ENCODE measurements around the gene ILKAP. TPM values are rescaled to one million over a fixed set of nuclear protein-coding genes. Genes with fewer than 3 reads are reported as not detected.

ILKAP gene
- total RNA-seq, 1 experiment from 2014 or later = 49.9 TPM

- Histone ChIP-seq H3K27me3 (ENCODE audit: control insufficient read depth, insufficient read depth, low read length) (no peaks in the 10 kb centered on the region), H3K4me3 (ENCODE audit: low read depth in 2 of 2, low read length in 2 of 2) (no peak overlapping the region), H3K27ac (ENCODE audit: low read length) (no peak overlapping the region), H3K4me1 (ENCODE audit: control insufficient read depth, insufficient read depth, low read length) (peaks cover 5% of the 10 kb centered on the region), H3K36me3 (ENCODE audit: control insufficient read depth, insufficient read depth, low read length) (no peaks in the 10 kb centered on the region), H3K9me3 (ENCODE audit: control insufficient read depth, insufficient read depth, low read depth, low read length) (no peaks in the 10 kb centered on the region)
- ChIA-PET CTCF (no interaction called here), POLR2A (no interaction called here)
- no peak for TF ChIP-seq POLR2AphosphoS5 (IDR thresholded peaks at IDR 0.05; ENCODE audit: low read depth, low read length)
- TF ChIP-seq SIN3A (IDR thresholded peaks at IDR 0.05; ENCODE audit: borderline replicate concordance, insufficient read depth, low read depth, low read length) = no peak
- TF ChIP-seq, protein P1, sequence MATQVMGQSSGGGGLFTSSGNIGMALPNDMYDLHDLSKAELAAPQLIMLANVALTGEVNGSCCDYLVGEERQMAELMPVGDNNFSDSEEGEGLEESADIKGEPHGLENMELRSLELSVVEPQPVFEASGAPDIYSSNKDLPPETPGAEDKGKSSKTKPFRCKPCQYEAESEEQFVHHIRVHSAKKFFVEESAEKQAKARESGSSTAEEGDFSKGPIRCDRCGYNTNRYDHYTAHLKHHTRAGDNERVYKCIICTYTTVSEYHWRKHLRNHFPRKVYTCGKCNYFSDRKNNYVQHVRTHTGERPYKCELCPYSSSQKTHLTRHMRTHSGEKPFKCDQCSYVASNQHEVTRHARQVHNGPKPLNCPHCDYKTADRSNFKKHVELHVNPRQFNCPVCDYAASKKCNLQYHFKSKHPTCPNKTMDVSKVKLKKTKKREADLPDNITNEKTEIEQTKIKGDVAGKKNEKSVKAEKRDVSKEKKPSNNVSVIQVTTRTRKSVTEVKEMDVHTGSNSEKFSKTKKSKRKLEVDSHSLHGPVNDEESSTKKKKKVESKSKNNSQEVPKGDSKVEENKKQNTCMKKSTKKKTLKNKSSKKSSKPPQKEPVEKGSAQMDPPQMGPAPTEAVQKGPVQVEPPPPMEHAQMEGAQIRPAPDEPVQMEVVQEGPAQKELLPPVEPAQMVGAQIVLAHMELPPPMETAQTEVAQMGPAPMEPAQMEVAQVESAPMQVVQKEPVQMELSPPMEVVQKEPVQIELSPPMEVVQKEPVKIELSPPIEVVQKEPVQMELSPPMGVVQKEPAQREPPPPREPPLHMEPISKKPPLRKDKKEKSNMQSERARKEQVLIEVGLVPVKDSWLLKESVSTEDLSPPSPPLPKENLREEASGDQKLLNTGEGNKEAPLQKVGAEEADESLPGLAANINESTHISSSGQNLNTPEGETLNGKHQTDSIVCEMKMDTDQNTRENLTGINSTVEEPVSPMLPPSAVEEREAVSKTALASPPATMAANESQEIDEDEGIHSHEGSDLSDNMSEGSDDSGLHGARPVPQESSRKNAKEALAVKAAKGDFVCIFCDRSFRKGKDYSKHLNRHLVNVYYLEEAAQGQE (IDR thresholded peaks at IDR 0.05; ENCODE audit: insufficient read depth in 1 of 2, low read depth in 2 of 2, low read length in 1 of 2) = no peak
- TF ChIP-seq CTCF (IDR thresholded peaks at IDR 0.05) = no peak
- TF ChIP-seq TCF7L2 (IDR thresholded peaks at IDR 0.05; ENCODE audit: low read depth, low read length) = no peak
- BruUV-seq (replicated peaks) = no TSS peak
- in situ Hi-C loops (cut with HindIII; ENCODE audit: low pct_unique_long_range_greater_than_20kb, low sequenced_read_pairs) = no loop called here
- intact Hi-C loops (cut with micrococcal nuclease; ENCODE audit: unreplicated experiment) = no loop called here
- DNase-seq (ENCODE audit: low read depth, low spot score) (no peak), ATAC-seq (no peak)
Observed at GRCh38 chr2:238154570-238154969, 48.9 kb downstream of the ILKAP start.

DNA sequence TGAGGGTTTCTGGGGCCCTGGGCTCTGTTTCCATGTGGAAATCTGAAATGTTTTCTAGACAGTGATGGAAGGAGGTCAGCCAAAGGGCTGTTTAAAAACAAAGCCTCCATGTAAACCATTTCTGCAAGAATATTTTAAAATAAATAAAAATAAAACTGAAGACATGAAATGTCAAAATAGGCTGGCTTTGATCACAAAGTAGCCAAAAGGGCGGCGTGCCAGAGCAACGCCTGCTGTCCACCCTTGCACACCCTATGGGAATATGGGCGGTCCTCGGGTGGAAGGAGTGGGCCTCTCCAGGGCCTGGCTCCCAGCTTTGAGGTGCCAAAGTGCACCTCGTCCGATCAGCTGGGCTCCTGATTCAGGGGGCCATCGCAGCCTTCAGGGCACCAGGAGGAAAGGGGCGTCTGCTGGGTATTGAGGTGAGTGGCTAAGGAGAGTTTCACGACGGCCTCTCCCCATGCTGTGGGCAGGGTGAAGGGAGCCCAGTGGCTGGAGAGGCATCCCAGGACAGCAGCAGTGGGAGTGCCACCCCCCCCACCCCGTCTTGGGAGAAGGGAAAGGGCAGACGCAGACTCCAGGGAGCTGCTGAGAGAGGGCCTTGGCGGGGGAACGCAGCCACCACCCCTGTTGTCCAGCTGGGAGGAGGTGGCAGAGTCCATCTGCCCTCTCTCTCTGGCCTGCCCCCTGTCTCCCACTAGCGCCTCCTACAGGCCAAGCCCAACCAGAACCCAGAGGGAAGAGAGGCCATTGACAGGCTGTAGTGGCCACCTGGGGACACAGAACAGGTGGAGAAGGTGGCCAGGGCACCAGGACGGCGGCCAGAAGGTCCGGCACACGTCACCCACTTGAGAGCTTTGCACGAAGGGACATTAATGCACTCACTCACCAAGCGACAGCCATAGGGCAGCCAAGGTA is 50.5 kb downstream of the ILKAP start:
- ATAC-seq = no peak
- no peak overlapping the region for H3K4me3 ChIP-seq (ENCODE audit: low read depth in 2 of 2, low read length in 2 of 2)
- ChIA-PET POLR2A (no interaction called here), CTCF (interaction anchor here (0.5 to 0.6 kb wide), 3 partner anchors 163 to 378 kb away, joined by 3 to 13 read pairs (median 4); no protein-coding TSS in a partner anchor)
- no peak overlapping the region for H3K27ac ChIP-seq (ENCODE audit: low read length)
- intact Hi-C loops (cut with micrococcal nuclease; ENCODE audit: unreplicated experiment) = no loop called here
- no peak for DNase-seq (ENCODE audit: low read depth, low spot score)
- BruUV-seq (replicated peaks) = no TSS peak
- H3K4me1 ChIP-seq (ENCODE audit: control insufficient read depth, insufficient read depth, low read length) = no peaks in the 10 kb centered on the region; the same call in 1 of the 2 replicates
- no peaks in the 10 kb centered on the region for H3K27me3 ChIP-seq (ENCODE audit: control insufficient read depth, insufficient read depth, low read length)
- no peaks in the 10 kb centered on the region for H3K9me3 ChIP-seq (ENCODE audit: control insufficient read depth, insufficient read depth, low read depth, low read length)
- in situ Hi-C loops (cut with HindIII; ENCODE audit: low pct_unique_long_range_greater_than_20kb, low sequenced_read_pairs) = no loop called here
- H3K36me3 ChIP-seq (ENCODE audit: control insufficient read depth, insufficient read depth, low read length) = no peaks in the 10 kb centered on the region
- no peak for TF ChIP-seq TCF7L2 (IDR thresholded peaks at IDR 0.05; ENCODE audit: low read depth, low read length)
- TF ChIP-seq, protein P1 (IDR thresholded peaks at IDR 0.05; ENCODE audit: insufficient read depth in 1 of 2, low read depth in 2 of 2, low read length in 1 of 2) = no peak
- TF ChIP-seq CTCF (IDR thresholded peaks at IDR 0.05) = no peak
- TF ChIP-seq SIN3A (IDR thresholded peaks at IDR 0.05; ENCODE audit: borderline replicate concordance, insufficient read depth, low read depth, low read length) = no peak

Measured in Panc1 (cell line).